IPS-15b (cell line): ENCODE measurements around the gene APC2.
"Not testable (repeated sequence)": the region's sequence is repeated elsewhere in the genome, so short reads cannot be mapped to it uniquely, and the experiment has no call there.

Experiments used
- H3K27me3 ChIP-seq: one replicate; pipeline ENCODE4 v1.6.1; 2013; ENCODE audit warnings: low read length; ENCODE audit not compliant: control insufficient read depth, insufficient read depth
- H3K36me3 ChIP-seq: one replicate; pipeline ENCODE4 v1.6.1; 2013; ENCODE audit warnings: low read length; ENCODE audit not compliant: control insufficient read depth, insufficient read depth
- H3K4me1 ChIP-seq: one replicate; pipeline ENCODE4 v1.6.1; 2013; ENCODE audit warnings: mild to moderate bottlenecking, low read length; ENCODE audit not compliant: control insufficient read depth, insufficient read depth
- H3K4me3 ChIP-seq: one replicate; pipeline ENCODE4 v1.5.1; 2013; ENCODE audit warnings: low read depth, low read length
- H3K9ac ChIP-seq: one replicate; pipeline ENCODE4 v1.6.1; 2013; ENCODE audit warnings: low read depth, mild to moderate bottlenecking, low read length
- H3K9me3 ChIP-seq: one replicate; pipeline ENCODE4 v1.6.1; 2013; ENCODE audit warnings: mild to moderate bottlenecking, low read length; ENCODE audit not compliant: control insufficient read depth, insufficient read depth

APC2 gene

GRCh38 chr19:1437609-1438008, 12.3 kb upstream of the APC2 start:
- Histone ChIP-seq H3K9ac (no peak overlapping the region), H3K4me3 (peak overlapping the region; percentile 26), H3K36me3 (peaks cover 57% of the 10 kb centered on the region), H3K4me1 (no peaks in the 10 kb centered on the region), H3K9me3 (no peaks in the 10 kb centered on the region), H3K27me3 (no peaks in the 10 kb centered on the region)

GRCh38 chr19:1438035-1438932, 11.6 kb upstream of the APC2 start, which contains the start of gene RPS15:
TSS of gene RPS15 (plus strand) at chr19:1438396. CDS start at chr19:1438426, 30 bp downstream.
- peak within 1 kb of the TSS; percentile 98 for H3K9ac ChIP-seq
- H3K4me1 ChIP-seq: no peaks in the 10 kb centered on the region
- peak within 1 kb of the TSS; percentile 89 for H3K4me3 ChIP-seq
- no peaks in the 10 kb centered on the region for H3K27me3 ChIP-seq
- no peaks in the 10 kb centered on the region for H3K9me3 ChIP-seq
- H3K36me3 ChIP-seq: peaks cover 51% of the 10 kb centered on the region

- Histone ChIP-seq H3K4me1 (peaks cover 1% of the 10 kb centered on the region), H3K36me3 (peaks cover 44% of the 10 kb centered on the region), H3K9ac (peak overlapping the region; percentile 98)
Measured at GRCh38 chr19:1438933-1439354, 11.0 kb upstream of the APC2 start.

GRCh38 chr19:1439525-1440417, 10.2 kb upstream of the APC2 start:
- Histone ChIP-seq H3K9ac (peak overlapping the region; percentile 98), H3K4me3 (peak overlapping the region; percentile 89), H3K36me3 (peaks cover 36% of the 10 kb centered on the region)
- H3K4me1 ChIP-seq, H3K27me3 ChIP-seq, H3K9me3 ChIP-seq: not testable (repeated sequence)

More at GRCh38 chr19:1438933-1439354, 11.0 kb upstream of the APC2 start:
- H3K4me3 ChIP-seq: peak overlapping the region; percentile 89
- no peaks in the 10 kb centered on the region for H3K9me3 ChIP-seq
- no peaks in the 10 kb centered on the region for H3K27me3 ChIP-seq

GRCh38 chr19:1440418-1440801, 9.5 kb upstream of the APC2 start:
- H3K9ac ChIP-seq: no peak overlapping the region
- H3K4me1 ChIP-seq: peaks cover 3% of the 10 kb centered on the region
- H3K27me3 ChIP-seq: no peaks in the 10 kb centered on the region
- no peak overlapping the region for H3K4me3 ChIP-seq
- peaks cover 34% of the 10 kb centered on the region for H3K36me3 ChIP-seq
- H3K9me3 ChIP-seq: no peaks in the 10 kb centered on the region

- no peaks in the 10 kb centered on the region for H3K9me3 ChIP-seq
- no peak overlapping the region for H3K4me3 ChIP-seq
- H3K27me3 ChIP-seq: no peaks in the 10 kb centered on the region
- no peak overlapping the region for H3K9ac ChIP-seq
- peaks cover 3% of the 10 kb centered on the region for H3K4me1 ChIP-seq
- H3K36me3 ChIP-seq: peaks cover 30% of the 10 kb centered on the region
Measured at GRCh38 chr19:1441022-1441426, 8.9 kb upstream of the APC2 start.

GRCh38 chr19:1441677-1442438, 8.1 kb upstream of the APC2 start:
- Histone ChIP-seq H3K27me3 (peaks cover 3% of the 10 kb centered on the region), H3K36me3 (peaks cover 30% of the 10 kb centered on the region), H3K4me3 (no peak overlapping the region), H3K9me3 (no peaks in the 10 kb centered on the region), H3K4me1 (peaks cover 3% of the 10 kb centered on the region), H3K9ac (no peak overlapping the region)

GRCh38 chr19:1445185-1445931, 4.6 kb upstream of the APC2 start:
- Histone ChIP-seq H3K9me3 (no peaks in the 10 kb centered on the region), H3K27me3 (peaks cover 33% of the 10 kb centered on the region), H3K9ac (no peak overlapping the region), H3K36me3 (peaks cover 20% of the 10 kb centered on the region), H3K4me3 (peak overlapping the region; percentile 58), H3K4me1 (peaks cover 3% of the 10 kb centered on the region)

- H3K9ac ChIP-seq: no peak overlapping the region
- H3K27me3 ChIP-seq: peaks cover 41% of the 10 kb centered on the region
- peaks cover 12% of the 10 kb centered on the region for H3K36me3 ChIP-seq
- H3K4me1 ChIP-seq: peaks cover 3% of the 10 kb centered on the region
- H3K4me3 ChIP-seq: peak overlapping the region; percentile 58
- no peaks in the 10 kb centered on the region for H3K9me3 ChIP-seq
Measured at GRCh38 chr19:1445932-1446712, 3.8 kb upstream of the APC2 start.

GRCh38 chr19:1446713-1447481, 3.0 kb upstream of the APC2 start:
- Histone ChIP-seq H3K4me1 (peaks cover 3% of the 10 kb centered on the region), H3K9ac (no peak overlapping the region), H3K27me3 (peaks cover 46% of the 10 kb centered on the region), H3K9me3 (no peaks in the 10 kb centered on the region), H3K4me3 (peak overlapping the region; percentile 32), H3K36me3 (peaks cover 5% of the 10 kb centered on the region)
